GM19025 (cell line): ENCODE data around the gene ZNF474.

ENCODE experiments used
- ATAC-seq: cut with Tn5 transposase; IDR thresholded peaks from one replicate; pipeline ENCODE4 v1.9.1; 2021; ENCODE audit warnings: mild to moderate bottlenecking, low read depth, moderate library complexity; ENCODE audit not compliant: unreplicated experiment

Gene ZNF474

GRCh38 chr5:122152266-122152900 lies 23.0 kb downstream of the ZNF474 start:
- no peak for ATAC-seq

- no peak for ATAC-seq
Observed at GRCh38 chr5:122153230-122153629, 23.9 kb downstream of the ZNF474 start.

DNA sequence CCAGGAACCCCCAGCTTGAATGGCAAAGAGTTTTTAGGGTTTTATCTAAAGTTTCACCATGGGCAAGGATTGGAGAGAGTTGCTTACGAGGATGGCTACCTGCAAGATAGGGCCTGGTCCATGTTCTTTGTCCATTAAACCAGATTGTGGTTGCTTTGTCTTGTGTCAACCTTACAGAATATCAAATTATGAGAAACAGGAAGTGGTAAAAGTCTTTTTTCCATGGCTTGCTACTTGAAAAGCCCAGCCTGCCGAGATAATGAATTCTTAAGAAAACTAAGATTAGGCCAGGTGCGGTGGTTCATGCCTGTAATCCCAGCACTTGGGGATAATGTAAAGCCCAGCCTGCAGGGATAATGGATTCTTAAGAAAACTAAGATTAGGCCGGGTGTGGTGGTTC lies 24.4 kb downstream of the ZNF474 start:
- ATAC-seq, result no peak

DNA sequence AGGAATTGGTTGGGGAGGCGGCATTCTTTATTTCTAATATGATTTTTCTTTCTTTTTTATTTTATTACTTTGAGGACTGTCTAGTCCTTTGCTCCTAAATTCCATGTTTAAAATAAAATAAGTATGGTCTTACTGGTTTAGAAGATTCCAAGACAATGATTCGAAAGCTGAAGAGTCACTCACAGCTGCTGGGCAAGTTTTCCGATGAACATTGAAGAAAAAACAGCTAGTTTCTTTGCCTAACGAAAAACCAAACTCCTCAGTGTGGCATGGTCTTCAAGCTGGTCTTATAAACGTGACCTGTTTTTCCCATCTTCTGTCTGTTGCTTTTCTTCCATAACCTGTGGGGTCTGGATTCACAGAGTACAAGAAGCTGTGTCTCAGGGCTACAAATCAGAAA lies 25.1 kb downstream of the ZNF474 start:
- ATAC-seq, result no peak

GRCh38 chr5:122154910-122155309 lies 25.6 kb downstream of the ZNF474 start:
- ATAC-seq, result no peak

DNA sequence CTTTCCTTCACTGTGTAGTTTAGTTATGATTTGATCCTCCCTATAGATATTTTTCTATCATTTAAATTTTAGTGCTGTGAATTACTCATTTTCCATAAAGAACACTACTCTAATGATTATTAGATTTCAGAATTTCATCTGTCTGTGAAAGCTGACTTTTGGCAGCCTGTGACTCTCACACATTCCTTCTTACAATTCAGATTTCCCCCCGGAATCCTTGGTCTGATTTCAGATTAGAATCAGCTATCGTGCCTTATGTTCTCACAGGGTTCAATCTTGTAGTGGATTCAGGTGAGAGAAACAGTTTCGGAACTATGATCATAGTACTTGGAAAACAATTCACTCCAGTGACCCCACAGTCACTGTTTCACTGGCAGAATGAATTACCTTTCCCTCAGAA lies 26.2 kb downstream of the ZNF474 start:
- no peak for ATAC-seq

- ATAC-seq, result no peak
Observed at GRCh38 chr5:122156724-122157325, 27.5 kb downstream of the ZNF474 start.

DNA sequence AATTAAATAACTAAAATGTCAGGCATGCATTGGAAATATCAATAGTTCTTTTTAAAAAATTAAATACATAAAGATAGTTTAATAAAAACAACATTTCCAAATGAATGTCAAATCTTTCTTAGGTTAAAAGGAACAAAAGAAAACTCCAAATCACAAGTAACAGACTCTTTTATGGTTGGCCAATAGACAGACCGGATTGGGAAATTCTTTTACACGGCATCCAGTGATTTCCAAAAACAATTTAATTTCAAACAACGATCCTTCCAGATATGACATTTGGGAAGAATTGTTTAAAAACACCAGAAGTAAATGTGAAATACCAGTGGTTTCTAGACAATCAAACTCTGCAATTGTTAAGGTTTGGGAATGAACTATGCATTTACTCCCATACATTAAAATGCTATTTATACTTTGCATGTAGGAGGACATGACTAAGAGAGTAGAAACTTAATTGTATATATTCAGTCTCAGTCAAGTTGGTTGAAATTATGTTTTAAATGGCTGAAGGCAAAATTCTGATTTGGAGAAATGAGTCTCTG lies 32.8 kb downstream of the ZNF474 start:
- no peak for ATAC-seq

- no peak for ATAC-seq
Observed at GRCh38 chr5:122163121-122164069, 34.0 kb downstream of the ZNF474 start.

GRCh38 chr5:122164070-122164435 lies 34.7 kb downstream of the ZNF474 start:
- no peak for ATAC-seq

DNA sequence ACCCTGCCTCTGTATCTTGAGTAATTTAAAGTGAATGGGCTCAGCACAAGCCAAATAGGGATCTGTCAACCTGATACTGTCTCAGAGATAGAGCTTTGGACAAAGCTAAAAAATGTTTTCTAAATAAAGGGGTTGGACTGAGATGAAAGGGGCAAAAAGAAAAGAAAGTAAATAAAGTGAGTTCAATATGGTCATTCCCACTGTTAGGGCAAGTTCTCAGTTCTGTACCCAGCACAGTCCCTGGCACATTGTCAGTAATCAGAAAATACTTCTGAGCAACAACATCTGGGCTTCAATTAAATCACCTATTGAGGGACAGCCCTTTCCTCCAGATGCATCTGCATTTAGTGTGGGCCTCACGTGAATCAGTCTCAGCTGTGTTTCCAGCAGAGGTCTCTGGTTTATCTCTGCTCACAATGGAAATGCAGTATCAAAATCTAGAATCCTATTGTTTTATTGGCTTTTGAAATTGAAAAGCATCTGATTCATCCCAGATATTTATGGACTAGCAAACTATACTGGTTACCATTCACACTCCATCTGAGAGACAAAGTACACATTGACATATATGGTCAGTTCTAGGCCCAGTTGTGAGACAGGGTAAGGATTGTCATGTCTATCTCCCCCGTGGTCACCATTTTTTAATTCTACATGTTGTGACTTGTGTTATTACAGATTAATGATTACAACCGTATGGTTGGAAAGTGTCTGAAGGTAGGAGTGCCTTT lies 35.6 kb downstream of the ZNF474 start:
- no peak for ATAC-seq

GRCh38 chr5:122165559-122166078 lies 36.3 kb downstream of the ZNF474 start:
- ATAC-seq, result no peak

GRCh38 chr5:122169350-122170103 lies 40.2 kb downstream of the ZNF474 start:
- no peak for ATAC-seq

DNA sequence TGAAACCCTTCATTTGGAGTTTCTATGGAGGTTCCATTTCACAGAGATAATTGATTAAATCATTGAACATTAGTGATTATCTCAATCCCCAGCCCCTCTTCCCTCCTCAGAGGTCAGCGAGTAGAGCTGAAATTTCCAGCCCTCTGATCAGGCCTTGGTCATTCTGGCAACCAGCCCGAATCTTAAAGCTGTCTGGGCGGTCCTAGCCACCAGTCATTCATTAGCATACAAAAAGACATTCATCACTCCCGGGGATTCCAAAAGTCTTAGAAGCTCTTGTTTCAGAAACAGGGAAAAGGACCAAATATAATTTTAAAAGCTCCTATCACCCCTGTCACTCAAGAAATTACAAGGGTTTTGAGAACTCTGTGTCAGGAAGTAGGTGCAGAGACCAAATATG lies 41.3 kb downstream of the ZNF474 start:
- no peak for ATAC-seq

GRCh38 chr5:122172207-122172606 lies 42.9 kb downstream of the ZNF474 start:
- no peak for ATAC-seq

- no peak for ATAC-seq
Observed at GRCh38 chr5:122173474-122174415, 44.4 kb downstream of the ZNF474 start.

DNA sequence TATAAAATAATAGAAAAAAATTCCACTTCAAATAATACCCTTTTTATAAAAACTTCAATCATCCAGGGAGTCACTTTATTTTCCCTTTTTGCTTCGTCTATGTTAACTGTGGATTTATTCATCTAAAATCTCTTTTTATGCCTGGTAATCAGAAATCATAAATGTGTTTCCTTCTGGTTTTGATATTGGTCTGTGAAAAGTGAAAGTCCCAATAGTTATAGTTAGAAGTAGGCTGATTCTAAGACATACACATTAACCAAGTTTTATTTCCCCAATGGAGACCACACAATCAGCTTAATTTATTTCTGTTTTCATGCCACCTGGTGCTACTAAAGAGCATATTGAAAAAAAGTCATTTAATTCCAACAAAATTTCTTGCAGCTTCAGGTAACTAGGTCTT lies 45.7 kb downstream of the ZNF474 start:
- no peak for ATAC-seq

- no peak for ATAC-seq
Observed at GRCh38 chr5:122175852-122176251, 46.5 kb downstream of the ZNF474 start.

DNA sequence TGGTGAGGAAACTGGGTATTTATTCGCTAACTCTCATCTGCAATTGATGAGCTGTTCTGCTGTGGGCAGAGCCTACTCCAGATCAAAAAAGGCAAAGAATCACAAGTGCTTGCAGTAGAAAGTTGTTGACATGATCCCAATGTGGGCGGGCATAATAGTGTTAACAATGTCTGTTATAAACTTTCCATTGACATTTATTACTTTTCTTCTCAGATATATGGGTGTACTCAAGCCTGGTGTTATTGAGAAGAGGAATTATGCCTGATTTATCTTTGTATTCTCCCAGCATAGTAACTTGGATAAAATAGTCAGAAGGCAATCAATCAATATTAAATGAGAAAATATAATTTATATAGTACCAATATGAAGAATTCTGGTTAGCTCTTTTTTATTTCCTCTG lies 47.8 kb downstream of the ZNF474 start:
- no peak for ATAC-seq
